Neural cell (in vitro differentiated cells): ENCODE results near the gene FHOD3. TPM values are rescaled to one million over a fixed set of nuclear protein-coding genes. Genes with fewer than 3 reads are reported as not detected.

Experiments used
- H2AFZ ChIP-seq: fragments of 200-600, 300-800 bp; sonication (generic), shearing (Covaris generic); 2 replicates; pipeline ENCODE4 v1.6.0; 2014; ENCODE audit warnings: low read depth, mild to moderate bottlenecking, antibody characterized with exemption, low read length, moderate library complexity
- H3F3A ChIP-seq: fragments of 200-600 bp; shearing (Covaris generic); 2 replicates; pipeline ENCODE4 v1.6.1; 2016; ENCODE audit warnings: mild to moderate bottlenecking, moderate library complexity, mixed read lengths, antibody characterized with exemption, low read length; ENCODE audit not compliant: insufficient read depth, poor library complexity, severe bottlenecking
- H3K27ac ChIP-seq: fragments of 200-600, 300-800 bp; sonication (generic), shearing (Covaris generic); 2 replicates; pipeline ENCODE4 v1.5.1; 2014; ENCODE audit warnings: mild to moderate bottlenecking, low read length, moderate library complexity
- H3K27me3 ChIP-seq: fragments of 300-800, 200-600 bp; sonication (generic), shearing (Covaris generic); 2 replicates; pipeline ENCODE4 v1.6.0; 2014; ENCODE audit warnings: mild to moderate bottlenecking, low read depth, low read length, moderate library complexity; ENCODE audit not compliant: insufficient read depth
- H3K36me3 ChIP-seq: fragments of 300-800, 200-600 bp; sonication (generic), shearing (Covaris generic); 2 replicates; pipeline ENCODE4 v1.5.1; 2014; ENCODE audit warnings: mild to moderate bottlenecking, antibody characterized with exemption, low read length, moderate library complexity; ENCODE audit not compliant: insufficient read depth
- H3K4me2 ChIP-seq: fragments of 300-800, 200-600 bp; sonication (generic), shearing (Covaris generic); 2 replicates; pipeline ENCODE4 v1.6.0; 2014; ENCODE audit warnings: mild to moderate bottlenecking, low read length
- H3K4me3 ChIP-seq: fragments of 300-800, 200-600 bp; sonication (generic), shearing (Covaris generic); 2 replicates; pipeline ENCODE4 v1.5.1; 2014; ENCODE audit warnings: mild to moderate bottlenecking, low read length, moderate library complexity
- H3K79me2 ChIP-seq: fragments of 200-600 bp; shearing (Covaris generic); replicated peaks from 2 replicates; pipeline ENCODE4 v1.6.0; 2014; ENCODE audit warnings: mild to moderate bottlenecking, low read length, moderate library complexity; ENCODE audit not compliant: insufficient read depth
- H3K9ac ChIP-seq: fragments of 300-800, 200-600 bp; sonication (generic), shearing (Covaris generic); 2 replicates; pipeline ENCODE4 v1.6.1; 2016; ENCODE audit warnings: mild to moderate bottlenecking, low read length, mixed read lengths
- H3K9me2 ChIP-seq: fragments of 200-600 bp; shearing (Covaris generic); 2 replicates; pipeline ENCODE4 v1.6.1; 2016; ENCODE audit warnings: mild to moderate bottlenecking, low read length, mixed read lengths; ENCODE audit not compliant: insufficient read depth
- H3K9me3 ChIP-seq: fragments of 200-600, 300-800 bp; sonication (generic), shearing (Covaris generic); 2 replicates; pipeline ENCODE4 v1.6.1; 2016; ENCODE audit warnings: mild to moderate bottlenecking, mixed run types, low read length, moderate library complexity, mixed read lengths
- H4K20me1 ChIP-seq: fragments of 200-600 bp; shearing (Covaris generic); 2 replicates; pipeline ENCODE4 v1.6.1; 2016; ENCODE audit warnings: mild to moderate bottlenecking, mixed run types; ENCODE audit not compliant: insufficient read depth
- CTCF ChIP-seq: fragments of 450-650 bp; IDR thresholded peaks from 2 replicates; pipeline ENCODE4 v1.5.1; 2014; ENCODE audit warnings: antibody characterized with exemption, mild to moderate bottlenecking, moderate library complexity; ENCODE audit not compliant: poor library complexity, severe bottlenecking
- EP300 ChIP-seq: fragments of 450-650 bp; conservative IDR thresholded peaks from 2 replicates; pipeline ENCODE4 v1.6.1; 2014; ENCODE audit warnings: antibody characterized with exemption, mild to moderate bottlenecking, moderate library complexity; ENCODE audit not compliant: poor library complexity, severe bottlenecking
- EZH2 ChIP-seq: fragments of 200-600, 300-800 bp; shearing (Covaris generic), sonication (generic); IDR thresholded peaks from 2 replicates; pipeline ENCODE4 v1.6.1; 2014; ENCODE audit warnings: antibody characterized with exemption, low read length, borderline replicate concordance, mild to moderate bottlenecking; ENCODE audit not compliant: insufficient read depth, poor library complexity, severe bottlenecking
- MXI1 ChIP-seq: fragments of 450-650 bp; conservative IDR thresholded peaks from 2 replicates; pipeline ENCODE4 v1.6.1; 2014; ENCODE audit warnings: antibody characterized with exemption, mild to moderate bottlenecking; ENCODE audit not compliant: poor library complexity, severe bottlenecking
- POLR2AphosphoS5 ChIP-seq: IDR thresholded peaks from 2 replicates; pipeline ENCODE4 v1.6.1; 2012
- RAD21 ChIP-seq: fragments of 450-650 bp; conservative IDR thresholded peaks from 2 replicates; pipeline ENCODE4 v1.6.1; 2014; ENCODE audit warnings: antibody characterized with exemption, mild to moderate bottlenecking, moderate library complexity
- REST ChIP-seq: IDR thresholded peaks from 2 replicates; pipeline ENCODE4 v1.6.1; 2012; ENCODE audit warnings: borderline replicate concordance
- SMC3 ChIP-seq: fragments of 450-650 bp; conservative IDR thresholded peaks from 2 replicates; pipeline ENCODE4 v1.6.1; 2014; ENCODE audit warnings: antibody characterized with exemption, mild to moderate bottlenecking, moderate library complexity; ENCODE audit not compliant: poor library complexity
- TAF1 ChIP-seq: IDR thresholded peaks from 2 replicates; pipeline ENCODE4 v1.6.1; 2012; ENCODE audit warnings: low read depth
- polyA plus RNA-seq: library from polyadenylated mRNA; depleted of rRNA; stranded (reverse); fragments of >200 nt; gene quantifications from 2 replicates; pipeline ENCODE4 v1.2.3, GENCODE V29; 2014

The FHOD3 gene
- polyA plus RNA-seq, 1 donor from 2014 or later, result 19.4 TPM

DNA sequence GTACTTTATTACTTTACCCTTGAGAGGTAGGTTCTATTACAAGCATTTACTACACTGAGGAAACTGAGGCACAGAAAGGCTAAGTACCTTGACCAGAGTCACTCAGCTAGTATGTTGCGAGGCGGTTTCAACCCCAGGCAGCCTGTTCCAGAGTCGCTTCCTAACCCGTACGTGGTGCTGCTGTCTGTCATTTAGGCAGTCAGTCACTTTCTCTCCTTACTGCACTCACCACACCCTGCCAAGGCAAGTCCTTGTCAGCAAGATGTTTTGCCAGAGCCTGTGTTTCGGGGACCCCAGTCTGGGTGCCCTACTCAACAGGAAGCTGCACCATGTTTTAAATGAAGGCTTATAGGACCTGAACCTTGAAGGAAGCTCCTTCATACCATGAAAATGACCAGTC is 356.4 kb downstream of the FHOD3 start:
- Histone ChIP-seq H3K27me3 (no peaks in the 10 kb centered on the region), H2AFZ (no peak overlapping the region), H3K4me2 (no peak overlapping the region), H4K20me1 (no peaks in the 10 kb centered on the region), H3K4me3 (no peak overlapping the region), H3K36me3 (no peaks in the 10 kb centered on the region), H3K79me2 (no peaks in the 10 kb centered on the region), H3K9me3 (no peaks in the 10 kb centered on the region), H3K27ac (no peak overlapping the region), H3K9me2 (no peaks in the 10 kb centered on the region), H3F3A (no peaks in the 10 kb centered on the region), H3K9ac (no peak overlapping the region)
- TF ChIP-seq RAD21 (no peak), CTCF (no peak), MXI1 (no peak), REST (no peak), SMC3 (no peak), POLR2AphosphoS5 (no peak), EP300 (no peak), EZH2 (no peak), TAF1 (no peak)

DNA sequence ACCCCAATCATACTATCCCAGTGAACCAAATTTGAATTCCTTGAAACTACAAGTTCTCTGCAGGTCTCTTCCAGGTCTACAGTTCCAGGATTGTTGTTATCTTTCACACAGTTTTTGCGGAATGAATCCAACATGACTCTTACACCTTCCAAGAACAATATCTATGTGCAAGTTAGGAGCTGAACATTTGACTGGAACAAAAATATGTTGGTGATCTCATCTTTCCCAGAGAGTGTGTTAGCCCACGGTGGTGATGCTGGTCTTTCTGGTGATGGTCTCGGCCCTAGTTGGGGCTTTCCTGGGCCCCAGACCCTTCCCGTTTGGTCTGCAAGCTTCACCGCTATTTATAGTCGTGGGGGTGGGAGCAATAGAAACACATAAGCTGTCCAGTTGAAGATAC is 357.6 kb downstream of the FHOD3 start:
- Histone ChIP-seq H3K79me2 (no peaks in the 10 kb centered on the region), H3K27me3 (no peaks in the 10 kb centered on the region), H3K9ac (no peak overlapping the region), H3F3A (no peaks in the 10 kb centered on the region), H3K9me2 (no peaks in the 10 kb centered on the region), H3K4me2 (no peak overlapping the region), H3K36me3 (no peaks in the 10 kb centered on the region), H3K9me3 (no peaks in the 10 kb centered on the region), H3K4me3 (no peak overlapping the region), H4K20me1 (no peaks in the 10 kb centered on the region), H3K27ac (no peak overlapping the region), H2AFZ (no peak overlapping the region)
- no peak for TF ChIP-seq EZH2
- TF ChIP-seq EP300, result no peak
- TF ChIP-seq RAD21, result no peak
- TF ChIP-seq TAF1, result no peak
- no peak for TF ChIP-seq REST
- TF ChIP-seq MXI1, result no peak
- no peak for TF ChIP-seq CTCF
- TF ChIP-seq SMC3, result no peak
- no peak for TF ChIP-seq POLR2AphosphoS5
